Measurements from ENCODE around the gene EPN2. TPM values are rescaled to one million over a fixed set of nuclear protein-coding genes. Genes with fewer than 3 reads are reported as not detected.
A peak's percentile ranks its signal among the peaks of the same experiment; 100 is the strongest.

Gene EPN2
- total RNA-seq, 1 donor from 2014 or later = 53.9 TPM

DNA sequence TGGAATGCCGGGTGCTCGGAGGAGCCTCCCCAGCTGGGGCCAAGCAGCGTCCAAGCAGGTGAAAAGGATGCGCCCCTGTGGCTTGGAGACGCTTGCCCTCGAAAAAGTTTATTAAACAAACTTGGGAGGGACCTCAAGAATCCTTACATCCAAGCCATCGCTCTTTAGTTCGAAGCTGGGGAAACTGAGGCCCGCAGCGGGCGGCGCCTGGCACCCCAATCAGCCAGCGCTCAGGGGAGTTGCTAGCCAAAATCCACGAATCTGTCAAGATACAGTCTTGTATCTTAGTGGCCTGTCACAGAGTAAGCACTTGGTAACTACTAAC is 125.9 kb downstream of the EPN2 start:
- Mint-ChIP-seq H3K4me3 (peak overlapping the region; percentile 96), H3K4me1 (ENCODE audit: unreplicated experiment) (peaks cover 13% of the 10 kb centered on the region), H3K27me3 (no peaks in the 10 kb centered on the region), H3K36me3 (peaks cover 6% of the 10 kb centered on the region), H3K9me3 (no peaks in the 10 kb centered on the region), H3K27ac (peak overlapping the region; percentile 84)
- DNase-seq (ENCODE audit: extremely low spot score, unreplicated experiment) = no peak
- TF ChIP-seq, protein P1, sequence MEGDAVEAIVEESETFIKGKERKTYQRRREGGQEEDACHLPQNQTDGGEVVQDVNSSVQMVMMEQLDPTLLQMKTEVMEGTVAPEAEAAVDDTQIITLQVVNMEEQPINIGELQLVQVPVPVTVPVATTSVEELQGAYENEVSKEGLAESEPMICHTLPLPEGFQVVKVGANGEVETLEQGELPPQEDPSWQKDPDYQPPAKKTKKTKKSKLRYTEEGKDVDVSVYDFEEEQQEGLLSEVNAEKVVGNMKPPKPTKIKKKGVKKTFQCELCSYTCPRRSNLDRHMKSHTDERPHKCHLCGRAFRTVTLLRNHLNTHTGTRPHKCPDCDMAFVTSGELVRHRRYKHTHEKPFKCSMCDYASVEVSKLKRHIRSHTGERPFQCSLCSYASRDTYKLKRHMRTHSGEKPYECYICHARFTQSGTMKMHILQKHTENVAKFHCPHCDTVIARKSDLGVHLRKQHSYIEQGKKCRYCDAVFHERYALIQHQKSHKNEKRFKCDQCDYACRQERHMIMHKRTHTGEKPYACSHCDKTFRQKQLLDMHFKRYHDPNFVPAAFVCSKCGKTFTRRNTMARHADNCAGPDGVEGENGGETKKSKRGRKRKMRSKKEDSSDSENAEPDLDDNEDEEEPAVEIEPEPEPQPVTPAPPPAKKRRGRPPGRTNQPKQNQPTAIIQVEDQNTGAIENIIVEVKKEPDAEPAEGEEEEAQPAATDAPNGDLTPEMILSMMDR (conservative IDR thresholded peaks at IDR 0.05) = no peak

DNA sequence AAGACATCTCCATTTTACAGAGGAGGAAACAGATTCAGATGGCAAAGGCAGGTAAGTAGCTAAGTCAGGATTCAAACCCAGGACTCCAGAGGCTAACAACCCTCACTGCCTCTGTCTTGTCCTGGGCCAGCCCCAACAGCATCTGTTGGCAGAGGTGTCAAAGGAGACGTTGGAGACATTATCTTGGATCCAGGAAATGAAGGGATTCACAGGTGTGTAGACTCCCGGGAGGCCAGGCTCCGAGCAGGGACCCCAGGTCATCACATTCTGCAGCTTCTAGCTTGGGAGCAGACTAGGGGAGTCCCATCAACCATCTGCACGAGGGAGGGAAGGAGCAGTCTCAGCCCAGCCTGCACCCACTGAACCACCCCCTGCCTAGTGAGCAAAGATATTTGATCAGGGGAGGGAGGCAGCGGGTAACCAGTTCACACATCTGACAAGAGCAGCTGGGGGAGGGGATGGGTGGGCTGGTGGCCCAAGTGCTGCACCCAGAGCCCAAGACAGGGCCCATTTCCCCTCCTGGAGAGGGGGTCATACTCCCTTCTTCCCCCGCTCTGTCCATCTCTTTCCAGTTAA is 126.4 kb downstream of the EPN2 start:
- Mint-ChIP-seq H3K36me3 (peaks cover under 1% of the 10 kb centered on the region), H3K9me3 (no peaks in the 10 kb centered on the region), H3K27ac (no peak overlapping the region), H3K4me3 (peak overlapping the region; percentile 96), H3K27me3 (no peaks in the 10 kb centered on the region), H3K4me1 (ENCODE audit: unreplicated experiment) (peaks cover 13% of the 10 kb centered on the region)
- TF ChIP-seq, protein P1 (conservative IDR thresholded peaks at IDR 0.05) = no peak
- no peak for DNase-seq (ENCODE audit: extremely low spot score, unreplicated experiment)

DNA sequence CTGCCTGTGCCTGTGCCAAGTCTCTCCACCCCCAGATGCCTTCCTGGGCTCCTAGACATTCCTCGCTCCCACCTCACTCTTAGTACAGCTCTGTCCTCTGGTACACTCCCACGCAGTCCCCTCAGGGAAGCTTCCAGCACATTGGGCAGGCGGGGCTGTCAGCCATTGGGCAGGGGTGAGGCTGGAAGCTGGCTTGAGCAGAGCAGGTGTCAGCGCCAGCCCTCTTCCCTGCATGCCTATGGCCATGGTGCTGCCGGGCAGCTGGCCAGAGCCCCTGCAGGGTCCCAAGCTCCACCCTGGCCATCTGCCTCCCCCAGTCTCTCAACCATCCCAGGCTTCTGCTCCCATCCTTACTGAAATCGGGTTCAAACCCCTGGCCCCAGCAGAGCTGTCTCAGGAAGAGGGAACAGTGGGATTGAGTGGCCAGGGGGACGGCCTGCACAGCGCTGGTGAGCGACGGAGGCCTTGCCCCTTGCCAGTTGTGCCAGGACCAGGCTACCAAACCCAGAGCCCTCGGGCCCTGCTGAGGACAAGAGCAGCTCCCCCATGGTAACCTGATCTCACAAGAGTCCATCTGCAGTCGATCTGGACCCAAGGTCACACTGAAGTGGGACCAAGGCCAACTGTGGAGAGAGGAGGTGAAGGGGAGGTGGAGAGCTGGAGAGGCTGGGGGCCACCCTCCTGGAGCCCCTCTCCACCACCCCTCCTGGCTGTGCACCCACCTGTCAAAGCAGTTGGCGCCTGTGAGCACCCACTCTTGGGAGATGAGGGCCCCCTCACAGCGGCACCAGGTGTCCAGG is 127.7 kb downstream of the EPN2 start:
- peaks cover 13% of the 10 kb centered on the region for H3K4me1 Mint-ChIP-seq (ENCODE audit: unreplicated experiment)
- H3K36me3 Mint-ChIP-seq = no peaks in the 10 kb centered on the region
- DNase-seq (ENCODE audit: extremely low spot score, unreplicated experiment) = no peak
- no peaks in the 10 kb centered on the region for H3K27me3 Mint-ChIP-seq
- H3K9me3 Mint-ChIP-seq = no peaks in the 10 kb centered on the region
- H3K27ac Mint-ChIP-seq = no peak overlapping the region
- TF ChIP-seq, protein P1 (conservative IDR thresholded peaks at IDR 0.05) = no peak
- H3K4me3 Mint-ChIP-seq = peak overlapping the region; percentile 49

DNA sequence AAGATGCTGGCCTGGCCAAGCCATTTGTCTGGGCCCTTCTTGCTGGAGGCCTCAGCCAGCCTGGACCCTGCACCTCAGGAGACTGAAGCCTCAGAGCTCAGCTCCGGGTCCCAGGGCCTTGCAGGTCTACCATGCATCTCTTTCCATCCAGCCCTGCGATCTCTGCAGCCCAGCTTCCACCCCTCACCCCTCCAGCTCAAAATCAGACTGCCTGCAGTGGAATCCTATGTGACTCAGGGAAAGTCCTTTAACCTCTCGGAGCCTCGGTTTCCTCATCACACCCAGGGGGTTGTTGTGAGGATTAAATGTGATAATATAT is 128.3 kb downstream of the EPN2 start:
- TF ChIP-seq, protein P1 (conservative IDR thresholded peaks at IDR 0.05) = no peak
- Mint-ChIP-seq H3K27ac (no peak overlapping the region), H3K36me3 (no peaks in the 10 kb centered on the region), H3K9me3 (no peaks in the 10 kb centered on the region), H3K27me3 (no peaks in the 10 kb centered on the region), H3K4me3 (no peak overlapping the region), H3K4me1 (ENCODE audit: unreplicated experiment) (peaks cover 13% of the 10 kb centered on the region)
- no peak for DNase-seq (ENCODE audit: extremely low spot score, unreplicated experiment)

DNA sequence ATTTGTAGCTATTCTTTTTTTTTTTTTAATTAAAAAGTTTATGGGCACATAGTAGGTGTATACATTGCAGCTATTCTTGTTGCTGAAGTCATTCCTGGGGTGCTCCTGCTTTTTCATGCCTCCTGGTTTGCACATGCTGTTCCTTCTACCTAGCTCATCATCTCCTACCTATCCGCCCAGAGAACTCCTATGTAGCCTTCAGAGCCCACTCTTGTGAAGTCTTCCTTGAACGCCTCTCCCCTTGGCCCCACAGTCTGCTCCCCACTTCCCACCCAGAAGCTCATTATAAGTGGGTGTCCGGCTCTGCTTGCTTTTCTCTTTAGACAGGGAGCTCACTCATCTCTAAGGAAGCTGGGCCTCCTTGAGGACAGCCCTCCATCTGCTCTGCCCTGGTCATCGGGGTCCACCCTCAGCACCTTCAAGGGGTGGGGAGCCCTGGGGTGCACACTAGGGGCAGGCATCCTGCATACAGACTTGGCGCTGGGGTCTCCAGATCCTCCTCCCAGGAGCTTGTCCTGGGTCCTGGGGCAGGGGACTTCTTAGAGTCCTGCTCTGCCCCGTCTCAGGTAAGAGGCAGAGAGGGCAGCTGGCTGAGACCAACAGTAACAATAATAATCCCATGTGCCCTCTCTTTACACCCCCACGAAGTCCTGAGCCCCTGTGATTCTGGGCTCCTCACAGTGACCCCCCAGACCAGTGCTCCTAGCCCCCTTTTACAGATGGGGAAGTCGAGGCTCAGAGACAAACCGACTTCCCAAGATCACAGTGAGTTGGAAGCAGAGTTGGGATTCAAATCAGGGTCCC is 128.9 kb downstream of the EPN2 start:
- Mint-ChIP-seq H3K27ac (peak overlapping the region; percentile 7), H3K4me1 (ENCODE audit: unreplicated experiment) (peaks cover 13% of the 10 kb centered on the region), H3K36me3 (no peaks in the 10 kb centered on the region), H3K27me3 (no peaks in the 10 kb centered on the region), H3K9me3 (no peaks in the 10 kb centered on the region), H3K4me3 (no peak overlapping the region)
- TF ChIP-seq, protein P1 (conservative IDR thresholded peaks at IDR 0.05) = no peak
- no peak for DNase-seq (ENCODE audit: extremely low spot score, unreplicated experiment)
